ENCODE data around the gene MLLT6. TPM values are rescaled to one million over a fixed set of nuclear protein-coding genes. Genes with fewer than 3 reads are reported as not detected.

Gene MLLT6
- total and polyA plus RNA-seq, 10 of the 15 experiments (the other 5 are each of a cell fraction or from before 2014, with no cell fraction given): 4.8 to 105 (median 36.3) TPM

GRCh38 chr17:38681096-38681495 lies 24.0 kb upstream of the MLLT6 start:
- no peak overlapping the region for H3K9ac ChIP-seq (ENCODE audit: control insufficient read depth, insufficient read depth, low read length)
- POLR2A ChIA-PET: no interaction called here
- no peaks in the 10 kb centered on the region for H3K9me3 ChIP-seq (replicated peaks; ENCODE audit: control insufficient read depth, insufficient read depth, low read length)
- FAIRE-seq: no peak
- H4K20me1 ChIP-seq (ENCODE audit: control insufficient read depth, insufficient read depth): no peaks in the 10 kb centered on the region
- 59% methylated on average over 3 of the region's 3 CpGs for WGBS (ENCODE audit: insufficient coverage, insufficient replicate concordance, low lambda C conversion rate, missing lambda C conversion rate)
- H3K4me3 ChIP-seq: no peak overlapping the region
- intact Hi-C loops (cut with micrococcal nuclease; ENCODE audit: unreplicated experiment): no loop called here
- H3K36me3 ChIP-seq (ENCODE audit: control insufficient read depth in 2 of 2, insufficient read depth in 2 of 2, low read length in 1 of 2): no peaks in the 10 kb centered on the region
- CTCF ChIA-PET: interaction anchor here (0.8 to 9.0 kb wide), 7 partner anchors 13 to 236 kb away, joined by 3 to 170 read pairs (median 5); partner anchors contain the start of gene CISD3
- no peak overlapping the region for H3K27ac ChIP-seq (ENCODE audit: control insufficient read depth, insufficient read depth)
- TF ChIP-seq FOXM1 (IDR thresholded peaks at IDR 0.05; ENCODE audit: low read depth, low read length): no peak
- TF ChIP-seq, protein P1, sequence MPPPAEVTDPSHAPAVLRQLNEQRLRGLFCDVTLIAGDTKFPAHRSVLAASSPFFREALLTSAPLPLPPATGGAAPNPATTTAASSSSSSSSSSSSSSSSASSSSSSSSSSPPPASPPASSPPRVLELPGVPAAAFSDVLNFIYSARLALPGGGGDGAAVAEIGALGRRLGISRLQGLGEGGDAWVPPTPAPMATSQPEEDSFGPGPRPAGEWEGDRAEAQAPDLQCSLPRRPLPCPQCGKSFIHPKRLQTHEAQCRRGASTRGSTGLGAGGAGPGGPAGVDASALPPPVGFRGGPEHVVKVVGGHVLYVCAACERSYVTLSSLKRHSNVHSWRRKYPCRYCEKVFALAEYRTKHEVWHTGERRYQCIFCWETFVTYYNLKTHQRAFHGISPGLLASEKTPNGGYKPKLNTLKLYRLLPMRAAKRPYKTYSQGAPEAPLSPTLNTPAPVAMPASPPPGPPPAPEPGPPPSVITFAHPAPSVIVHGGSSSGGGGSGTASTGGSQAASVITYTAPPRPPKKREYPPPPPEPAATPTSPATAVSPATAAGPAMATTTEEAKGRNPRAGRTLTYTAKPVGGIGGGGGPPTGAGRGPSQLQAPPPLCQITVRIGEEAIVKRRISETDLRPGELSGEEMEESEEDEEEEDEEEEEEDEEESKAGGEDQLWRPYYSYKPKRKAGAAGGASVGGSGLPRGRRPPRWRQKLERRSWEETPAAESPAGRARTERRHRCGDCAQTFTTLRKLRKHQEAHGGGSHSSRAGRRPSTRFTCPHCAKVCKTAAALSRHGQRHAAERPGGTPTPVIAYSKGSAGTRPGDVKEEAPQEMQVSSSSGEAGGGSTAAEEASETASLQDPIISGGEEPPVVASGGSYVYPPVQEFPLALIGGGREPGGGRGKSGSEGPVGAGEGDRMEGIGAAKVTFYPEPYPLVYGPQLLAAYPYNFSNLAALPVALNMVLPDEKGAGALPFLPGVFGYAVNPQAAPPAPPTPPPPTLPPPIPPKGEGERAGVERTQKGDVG (CRISPR knock-in tag; IDR thresholded peaks at IDR 0.05): no peak
- TF ChIP-seq SMAD1 (IDR thresholded peaks at IDR 0.05; ENCODE audit: low read depth, partially characterized antibody): no peak
- no peak for TF ChIP-seq SUPT20H (IDR thresholded peaks at IDR 0.05; ENCODE audit: borderline replicate concordance, control insufficient read depth, low read depth, low read length)
- no peak for TF ChIP-seq CBFB (IDR thresholded peaks at IDR 0.05; ENCODE audit: low read depth)
- TF ChIP-seq SP1 (IDR thresholded peaks at IDR 0.05; ENCODE audit: low read depth, low read length): no peak
- TF ChIP-seq HDGF (IDR thresholded peaks at IDR 0.05): no peak
- SMC1A ChIA-PET (ENCODE audit: uncharacterized antibody, unreplicated experiment): interaction anchor here (0.6 to 2.1 kb wide), 8 partner anchors 9 to 1898 kb away, joined by 3 to 5 read pairs (median 4); no protein-coding TSS in a partner anchor
- ATAC-seq: no peak
- H3K27me3 ChIP-seq (replicated peaks in 1 of 2; ENCODE audit: control insufficient read depth in 2 of 2, insufficient read depth in 2 of 2, low read length in 1 of 2): no peaks in the 10 kb centered on the region
- H3K4me1 ChIP-seq (ENCODE audit: control insufficient read depth, insufficient read depth, low read length): peaks cover 14% of the 10 kb centered on the region
- RAD21 ChIA-PET (ENCODE audit: unreplicated experiment): interaction anchor here (0.9 to 1.4 kb wide), 3 partner anchors 22 to 330 kb away, joined by 3 to 4 read pairs (median 4); partner anchors contain the start of genes PSMB3 and SOCS7
- H3K79me2 ChIP-seq (ENCODE audit: control insufficient read depth, insufficient read depth, low read length): no peaks in the 10 kb centered on the region
- no peak overlapping the region for H2AFZ ChIP-seq (ENCODE audit: control insufficient read depth, low read depth, low read length)
- BruUV-seq (replicated peaks): no TSS peak
- DNase-seq (ENCODE audit: low read depth, low spot score): no peak
- H3K4me2 ChIP-seq (ENCODE audit: control insufficient read depth, insufficient read depth): no peak overlapping the region
- in situ Hi-C loops (cut with MboI): no loop called here
